HFFc6 (cell line): ENCODE measurements around the gene EPHA4. TPM values are rescaled to one million over a fixed set of nuclear protein-coding genes. Genes with fewer than 3 reads are reported as not detected.

Experiments
- DNase-seq: peaks from one replicate; pipeline ENCODE4 v3.0.0-alpha.2; 2018
- H3K27ac Mint-ChIP-seq: 2 replicates; pipeline ENCODE4 v1.8.0; 2020; ENCODE audit warnings: mild to moderate bottlenecking, mixed read lengths
- H3K27me3 Mint-ChIP-seq: 2 replicates; pipeline ENCODE4 v1.8.0; 2021; ENCODE audit warnings: mild to moderate bottlenecking, moderate library complexity, mixed read lengths; ENCODE audit not compliant: insufficient read depth
- H3K36me3 Mint-ChIP-seq: 2 replicates; pipeline ENCODE4 v1.8.0; 2021; ENCODE audit warnings: low read depth, mixed read lengths
- H3K4me1 Mint-ChIP-seq: 2 replicates; pipeline ENCODE4 v1.8.0; 2020; ENCODE audit warnings: low read depth, mixed read lengths
- H3K4me3 Mint-ChIP-seq: 2 replicates; pipeline ENCODE4 v1.8.0; 2020; ENCODE audit warnings: mild to moderate bottlenecking, moderate library complexity, mixed read lengths
- H3K9me3 Mint-ChIP-seq: 2 replicates; pipeline ENCODE4 v1.8.0; 2020; ENCODE audit warnings: mild to moderate bottlenecking, mixed read lengths
- total RNA-seq, 6 experiments: library from RNA; stranded (reverse); fragmentation: NEBNext Ultra II Directional; extraction: Animal tissue kit (Norgen Biotek cat#: 25700); gene quantifications; 2 replicates in 1 of 6; 3 replicates in 5 of 6; pipeline ENCODE4 v1.2.3, GENCODE V29; 2021
- TF ChIP-seq, protein P1 (sequence below): fragments of 200-600 bp; sonication (generic); IDR thresholded peaks from 2 replicates; pipeline ENCODE4 v1.5.0; 2021; ENCODE audit warnings: antibody characterized with exemption, mild to moderate bottlenecking

EPHA4 gene
- total RNA-seq, 6 experiments from 2014 or later = 41.4 to 65.3 (median 51.9) TPM

DNA sequence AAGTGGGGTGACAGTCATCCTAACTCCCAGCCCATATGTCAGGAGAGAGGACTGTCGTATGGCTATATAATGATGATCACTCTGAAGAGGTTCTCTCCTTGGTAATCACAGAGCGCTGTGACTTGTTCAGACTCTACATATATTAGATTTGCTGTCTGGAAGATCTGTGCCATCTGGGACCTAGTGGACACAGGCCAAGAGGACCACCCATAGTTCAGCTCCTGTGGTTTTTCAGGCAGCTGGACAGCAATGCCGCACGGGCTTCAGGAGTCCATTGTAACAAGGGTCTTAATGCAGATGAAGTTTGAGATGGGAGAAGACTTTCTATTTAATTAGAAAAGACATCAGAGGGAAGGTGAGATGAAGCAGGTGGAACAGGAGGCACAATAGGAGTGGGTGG, 40.1 kb upstream of the EPHA4 start:
- Mint-ChIP-seq H3K27me3 (peaks cover 3% of the 10 kb centered on the region; the same call in 1 of the 2 replicates), H3K27ac (no peak overlapping the region), H3K36me3 (no peaks in the 10 kb centered on the region), H3K4me3 (peak overlapping the region; percentile 36; the same call in 1 of the 2 replicates), H3K4me1 (peaks cover 29% of the 10 kb centered on the region; the same call in 1 of the 2 replicates), H3K9me3 (no peaks in the 10 kb centered on the region)
- DNase-seq = no peak
- TF ChIP-seq, protein P1, sequence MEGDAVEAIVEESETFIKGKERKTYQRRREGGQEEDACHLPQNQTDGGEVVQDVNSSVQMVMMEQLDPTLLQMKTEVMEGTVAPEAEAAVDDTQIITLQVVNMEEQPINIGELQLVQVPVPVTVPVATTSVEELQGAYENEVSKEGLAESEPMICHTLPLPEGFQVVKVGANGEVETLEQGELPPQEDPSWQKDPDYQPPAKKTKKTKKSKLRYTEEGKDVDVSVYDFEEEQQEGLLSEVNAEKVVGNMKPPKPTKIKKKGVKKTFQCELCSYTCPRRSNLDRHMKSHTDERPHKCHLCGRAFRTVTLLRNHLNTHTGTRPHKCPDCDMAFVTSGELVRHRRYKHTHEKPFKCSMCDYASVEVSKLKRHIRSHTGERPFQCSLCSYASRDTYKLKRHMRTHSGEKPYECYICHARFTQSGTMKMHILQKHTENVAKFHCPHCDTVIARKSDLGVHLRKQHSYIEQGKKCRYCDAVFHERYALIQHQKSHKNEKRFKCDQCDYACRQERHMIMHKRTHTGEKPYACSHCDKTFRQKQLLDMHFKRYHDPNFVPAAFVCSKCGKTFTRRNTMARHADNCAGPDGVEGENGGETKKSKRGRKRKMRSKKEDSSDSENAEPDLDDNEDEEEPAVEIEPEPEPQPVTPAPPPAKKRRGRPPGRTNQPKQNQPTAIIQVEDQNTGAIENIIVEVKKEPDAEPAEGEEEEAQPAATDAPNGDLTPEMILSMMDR = no peak

DNA sequence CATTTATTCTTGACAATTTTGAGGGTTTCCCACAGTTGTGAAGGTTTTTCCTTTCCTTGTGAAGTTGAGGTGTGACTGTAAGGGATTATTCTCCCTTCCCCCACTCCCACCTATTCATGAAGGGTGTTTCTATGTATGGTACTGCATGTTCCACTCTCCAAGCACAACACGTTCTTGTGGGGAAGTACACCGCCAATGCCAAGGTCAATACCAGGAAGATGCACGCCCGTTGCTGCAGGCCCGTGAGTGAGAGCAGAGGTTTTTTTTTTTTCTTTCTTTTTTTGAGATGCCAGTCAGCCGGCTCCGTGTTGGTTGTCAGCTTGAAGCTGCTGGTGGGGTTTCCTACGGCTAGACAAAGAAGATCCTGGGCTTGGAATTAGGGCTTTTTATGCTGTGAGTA, 38.6 kb upstream of the EPHA4 start:
- H3K27ac Mint-ChIP-seq = no peak overlapping the region
- H3K27me3 Mint-ChIP-seq = peaks cover 3% of the 10 kb centered on the region; the same call in 1 of the 2 replicates
- H3K36me3 Mint-ChIP-seq = no peaks in the 10 kb centered on the region
- H3K4me3 Mint-ChIP-seq = peak overlapping the region; percentile 57; the same call in 1 of the 2 replicates
- peaks cover 20% of the 10 kb centered on the region; the same call in 1 of the 2 replicates for H3K4me1 Mint-ChIP-seq
- DNase-seq = no peak
- TF ChIP-seq, protein P1 = no peak
- H3K9me3 Mint-ChIP-seq = no peaks in the 10 kb centered on the region

DNA sequence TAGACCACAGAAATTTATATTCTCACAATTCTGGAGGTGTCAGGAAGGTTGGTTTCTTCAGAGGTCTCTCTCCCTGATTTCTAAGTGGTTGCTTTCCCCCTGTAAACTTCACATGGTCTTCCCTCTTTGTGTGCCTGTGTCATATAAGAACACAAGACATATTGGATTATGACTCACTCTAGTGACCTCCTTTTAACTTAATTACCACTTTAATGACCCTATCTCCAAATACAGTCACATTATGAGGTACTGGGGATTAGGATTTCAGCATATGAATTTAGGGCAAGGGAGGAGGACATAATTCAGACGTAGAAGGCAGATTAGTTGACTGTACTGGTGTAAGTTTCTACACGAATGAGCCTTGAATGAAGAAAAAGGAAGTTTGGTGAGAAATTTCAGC, 38.2 kb upstream of the EPHA4 start:
- TF ChIP-seq, protein P1 = no peak
- Mint-ChIP-seq H3K4me3 (no peak overlapping the region), H3K27me3 (peaks cover 3% of the 10 kb centered on the region), H3K4me1 (peaks cover 20% of the 10 kb centered on the region; the same call in 1 of the 2 replicates), H3K9me3 (no peaks in the 10 kb centered on the region), H3K36me3 (no peaks in the 10 kb centered on the region), H3K27ac (no peak overlapping the region)
- DNase-seq = no peak

DNA sequence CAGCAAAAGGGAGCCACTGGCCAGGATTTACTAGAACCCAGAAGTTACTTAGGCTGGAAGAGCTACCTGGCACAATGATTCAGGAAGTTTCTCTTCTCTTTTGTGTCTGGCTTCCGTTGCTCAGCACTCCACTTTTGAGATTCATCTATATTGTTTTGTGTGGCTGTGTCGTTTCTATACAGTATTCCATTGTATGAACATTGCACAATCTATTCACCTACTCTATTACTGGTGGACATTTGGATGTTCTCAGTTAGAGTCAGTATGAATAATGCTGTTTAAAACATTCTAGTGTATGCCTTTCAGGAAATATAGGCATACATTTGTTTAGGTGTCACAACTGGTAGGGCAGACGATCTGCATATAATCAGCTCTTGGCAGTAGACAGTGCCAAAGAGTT, 36.3 kb upstream of the EPHA4 start:
- H3K27ac Mint-ChIP-seq = no peak overlapping the region
- TF ChIP-seq, protein P1 = no peak
- no peaks in the 10 kb centered on the region for H3K9me3 Mint-ChIP-seq
- no peak for DNase-seq
- H3K4me1 Mint-ChIP-seq = peaks cover 20% of the 10 kb centered on the region; the same call in 1 of the 2 replicates
- H3K4me3 Mint-ChIP-seq = no peak overlapping the region
- H3K36me3 Mint-ChIP-seq = no peaks in the 10 kb centered on the region
- peaks cover 12% of the 10 kb centered on the region for H3K27me3 Mint-ChIP-seq

DNA sequence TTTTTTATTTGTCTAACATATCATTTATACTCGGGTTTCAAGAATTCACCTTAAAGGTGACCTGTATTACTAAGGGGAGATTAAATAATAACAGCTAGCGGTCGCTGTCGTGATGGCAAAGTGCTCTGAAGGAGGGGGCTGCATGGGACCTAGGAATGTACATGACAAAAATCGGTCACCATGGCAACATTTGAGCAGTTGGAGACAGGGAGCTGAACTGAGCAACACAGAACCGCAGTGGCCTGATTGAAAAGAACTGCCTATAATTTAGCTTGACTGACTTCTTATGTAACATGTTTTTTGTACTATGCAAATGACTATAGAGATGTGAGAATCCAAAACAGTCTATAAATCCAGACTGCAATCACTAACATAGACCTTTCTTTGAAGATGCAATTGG, 34.3 kb upstream of the EPHA4 start:
- Mint-ChIP-seq H3K9me3 (no peaks in the 10 kb centered on the region), H3K27ac (no peak overlapping the region), H3K4me1 (peaks cover 8% of the 10 kb centered on the region; the same call in 1 of the 2 replicates), H3K36me3 (no peaks in the 10 kb centered on the region), H3K27me3 (peaks cover 16% of the 10 kb centered on the region), H3K4me3 (no peak overlapping the region)
- TF ChIP-seq, protein P1 = no peak
- no peak for DNase-seq
